RWPE1 (cell line): Measurements from ENCODE around the gene PRAC1.

Experiments used
- CTCF ChIA-PET: fragments of 350-600 bp; sonication (Branson Sonifier 250); formaldehyde crosslinking; extraction: SDS; loops from one replicate; lab custom pipeline; 2021; lab: Yijun Ruan, JAX
- POLR2A ChIA-PET: fragments of 400-600 bp; formaldehyde crosslinking; extraction: SDS; loops from one replicate; lab custom pipeline; 2020; ENCODE audit warnings: antibody characterized with exemption; ENCODE audit not compliant: low non-redundant PET; lab: Yijun Ruan, JAX
- DNase-seq: peaks from one replicate; pipeline ENCODE4 v3.0.0; 2012; ENCODE audit warnings: low spot score
- H3K27ac ChIP-seq: fragments of 450-650 bp; 2 replicates; pipeline ENCODE4 v1.5.1; 2017
- TF ChIP-seq, protein P1 (sequence below): fragments of 450-650 bp; conservative IDR thresholded peaks from 2 replicates; pipeline ENCODE4 v1.5.1; 2017; ENCODE audit warnings: low read depth, mild to moderate bottlenecking

PRAC1 gene

DNA sequence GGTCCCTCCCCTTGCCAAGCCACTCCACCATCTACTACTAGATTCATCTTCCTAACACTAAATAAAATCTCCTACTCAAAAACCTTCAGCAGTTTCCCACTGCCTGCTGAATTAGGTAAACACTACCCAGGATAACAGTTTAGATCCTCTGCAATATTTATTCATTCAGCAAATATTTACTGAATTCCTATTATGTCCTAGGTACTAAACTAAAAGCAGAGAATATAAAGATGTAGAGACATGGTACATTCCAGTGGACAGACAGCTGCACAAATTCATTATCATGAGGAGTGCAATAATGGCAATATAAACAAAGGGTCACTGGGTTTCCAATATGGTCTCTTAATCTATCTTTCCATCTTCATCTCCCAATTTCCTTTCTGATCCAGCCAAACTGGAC, 37.0 kb upstream of the PRAC1 start:
- H3K27ac ChIP-seq = no peak overlapping the region
- DNase-seq = no peak
- TF ChIP-seq, protein P1, sequence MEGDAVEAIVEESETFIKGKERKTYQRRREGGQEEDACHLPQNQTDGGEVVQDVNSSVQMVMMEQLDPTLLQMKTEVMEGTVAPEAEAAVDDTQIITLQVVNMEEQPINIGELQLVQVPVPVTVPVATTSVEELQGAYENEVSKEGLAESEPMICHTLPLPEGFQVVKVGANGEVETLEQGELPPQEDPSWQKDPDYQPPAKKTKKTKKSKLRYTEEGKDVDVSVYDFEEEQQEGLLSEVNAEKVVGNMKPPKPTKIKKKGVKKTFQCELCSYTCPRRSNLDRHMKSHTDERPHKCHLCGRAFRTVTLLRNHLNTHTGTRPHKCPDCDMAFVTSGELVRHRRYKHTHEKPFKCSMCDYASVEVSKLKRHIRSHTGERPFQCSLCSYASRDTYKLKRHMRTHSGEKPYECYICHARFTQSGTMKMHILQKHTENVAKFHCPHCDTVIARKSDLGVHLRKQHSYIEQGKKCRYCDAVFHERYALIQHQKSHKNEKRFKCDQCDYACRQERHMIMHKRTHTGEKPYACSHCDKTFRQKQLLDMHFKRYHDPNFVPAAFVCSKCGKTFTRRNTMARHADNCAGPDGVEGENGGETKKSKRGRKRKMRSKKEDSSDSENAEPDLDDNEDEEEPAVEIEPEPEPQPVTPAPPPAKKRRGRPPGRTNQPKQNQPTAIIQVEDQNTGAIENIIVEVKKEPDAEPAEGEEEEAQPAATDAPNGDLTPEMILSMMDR = no peak
- POLR2A ChIA-PET = no interaction called here
- CTCF ChIA-PET = no interaction called here

DNA sequence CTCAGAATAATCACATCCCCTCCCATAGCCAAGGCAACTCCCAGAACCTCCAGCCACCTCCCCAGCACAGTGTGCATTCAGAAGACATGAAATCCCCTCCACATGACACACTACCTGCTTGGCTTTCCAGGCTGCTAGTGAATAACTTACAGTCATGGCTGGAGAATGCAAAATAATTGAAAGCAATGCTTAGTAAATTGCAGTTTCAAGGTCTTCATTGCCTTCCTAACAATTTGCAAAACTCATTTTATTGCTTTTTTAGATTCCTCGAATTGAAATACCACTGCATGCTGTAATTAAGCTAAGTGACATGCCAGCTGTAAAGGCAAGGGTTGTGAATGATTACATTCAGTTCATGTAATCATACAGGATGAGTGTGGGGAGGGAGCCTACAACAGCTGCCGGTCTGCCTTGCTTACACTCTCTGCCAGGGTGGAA, 35.2 kb upstream of the PRAC1 start:
- DNase-seq = no peak
- TF ChIP-seq, protein P1 = no peak
- ChIA-PET CTCF (interaction anchor here (0.6 kb wide), 1 partner anchor 59 kb away, joined by 3 read pairs; the partner anchor contains the start of gene TTLL6), POLR2A (no interaction called here)
- no peak overlapping the region for H3K27ac ChIP-seq

DNA sequence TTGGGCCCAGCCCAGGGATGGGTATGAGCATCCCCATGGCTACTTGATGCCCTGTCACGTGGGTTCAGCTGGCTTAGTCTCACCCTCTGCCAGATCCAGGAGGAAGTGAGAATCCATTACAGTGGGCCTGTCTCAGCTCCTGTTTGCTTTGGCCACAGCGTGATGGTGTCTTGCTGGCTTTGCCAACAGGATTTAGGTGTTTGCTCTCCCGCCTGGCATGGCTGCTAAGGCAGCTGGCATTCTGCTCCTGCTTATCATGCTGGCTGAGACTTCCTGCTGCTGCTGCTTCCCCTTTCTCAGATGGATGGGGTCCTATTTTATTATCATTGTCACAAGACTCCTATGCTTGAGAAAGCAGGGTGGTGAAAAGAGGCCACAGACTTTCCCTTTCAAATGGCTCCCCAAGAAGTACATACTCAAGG, 34.5 kb upstream of the PRAC1 start:
- DNase-seq = no peak
- H3K27ac ChIP-seq = no peak overlapping the region
- TF ChIP-seq, protein P1 = no peak
- ChIA-PET CTCF (no interaction called here), POLR2A (no interaction called here)

DNA sequence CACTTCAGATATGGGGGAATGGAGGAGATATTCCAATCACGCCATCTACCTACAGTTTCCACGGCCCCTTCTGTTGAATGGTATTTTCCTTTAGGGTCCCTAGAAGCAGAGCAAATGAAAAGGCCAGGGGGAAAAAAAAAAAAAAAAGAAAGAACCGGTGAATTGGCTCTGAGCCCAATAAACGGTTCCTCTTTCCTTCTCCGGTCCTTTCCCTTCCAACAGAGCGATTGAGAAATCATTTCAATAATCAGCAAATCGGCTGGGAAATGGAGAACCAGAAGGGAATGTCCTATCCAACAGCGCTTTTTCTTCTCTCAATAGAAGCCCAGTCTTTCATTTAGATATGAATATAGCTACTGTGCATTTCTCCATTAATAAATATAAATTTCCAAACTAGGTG, 33.0 kb upstream of the PRAC1 start:
- POLR2A ChIA-PET = no interaction called here
- CTCF ChIA-PET = interaction anchor here (1.1 kb wide), 1 partner anchor 36 kb away, joined by 3 read pairs; no protein-coding TSS in a partner anchor
- TF ChIP-seq, protein P1 = no peak
- no peak overlapping the region for H3K27ac ChIP-seq
- no peak for DNase-seq

DNA sequence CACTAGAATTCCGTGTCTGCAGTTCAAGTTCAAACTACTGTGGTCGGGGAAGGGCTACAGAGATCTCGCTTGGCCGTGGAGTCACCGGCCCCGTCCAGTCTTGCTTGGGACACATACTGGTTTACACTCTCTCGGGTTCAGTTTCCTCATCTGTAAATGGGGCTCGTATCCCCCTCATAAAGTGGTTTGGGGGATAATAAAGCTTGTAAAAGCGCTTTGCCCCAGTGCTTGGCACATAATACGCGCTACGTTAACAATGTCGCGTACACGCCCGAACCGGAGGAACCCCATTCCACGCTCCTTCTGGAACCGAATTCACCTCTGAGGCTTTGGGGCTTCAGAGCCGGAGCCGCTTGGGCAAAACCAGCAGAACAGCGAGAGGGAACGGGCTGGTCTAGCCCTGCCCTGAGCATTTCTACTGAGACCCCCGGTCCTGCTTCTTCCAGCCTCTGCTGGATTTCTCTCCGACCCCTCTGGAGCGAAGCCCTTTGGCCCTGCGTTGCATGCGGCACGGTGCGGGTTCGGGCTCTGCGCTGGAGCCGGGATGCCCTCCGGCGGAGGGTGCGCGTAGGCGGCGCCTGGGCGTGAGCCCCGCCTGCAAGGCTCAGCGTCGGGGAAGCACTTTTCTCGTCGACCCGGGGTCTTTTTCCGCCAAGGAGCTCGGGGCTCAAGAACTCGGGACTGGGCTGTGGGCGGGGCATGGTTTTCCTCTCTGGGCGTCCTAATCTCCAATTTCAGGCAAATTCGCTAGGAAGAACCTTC, 32.4 kb upstream of the PRAC1 start:
- ChIA-PET CTCF (interaction anchor here (0.5 kb wide), 1 partner anchor 15 kb away, joined by 5 read pairs; no protein-coding TSS in a partner anchor), POLR2A (no interaction called here)
- H3K27ac ChIP-seq = no peak overlapping the region
- TF ChIP-seq, protein P1 = no peak
- no peak for DNase-seq

DNA sequence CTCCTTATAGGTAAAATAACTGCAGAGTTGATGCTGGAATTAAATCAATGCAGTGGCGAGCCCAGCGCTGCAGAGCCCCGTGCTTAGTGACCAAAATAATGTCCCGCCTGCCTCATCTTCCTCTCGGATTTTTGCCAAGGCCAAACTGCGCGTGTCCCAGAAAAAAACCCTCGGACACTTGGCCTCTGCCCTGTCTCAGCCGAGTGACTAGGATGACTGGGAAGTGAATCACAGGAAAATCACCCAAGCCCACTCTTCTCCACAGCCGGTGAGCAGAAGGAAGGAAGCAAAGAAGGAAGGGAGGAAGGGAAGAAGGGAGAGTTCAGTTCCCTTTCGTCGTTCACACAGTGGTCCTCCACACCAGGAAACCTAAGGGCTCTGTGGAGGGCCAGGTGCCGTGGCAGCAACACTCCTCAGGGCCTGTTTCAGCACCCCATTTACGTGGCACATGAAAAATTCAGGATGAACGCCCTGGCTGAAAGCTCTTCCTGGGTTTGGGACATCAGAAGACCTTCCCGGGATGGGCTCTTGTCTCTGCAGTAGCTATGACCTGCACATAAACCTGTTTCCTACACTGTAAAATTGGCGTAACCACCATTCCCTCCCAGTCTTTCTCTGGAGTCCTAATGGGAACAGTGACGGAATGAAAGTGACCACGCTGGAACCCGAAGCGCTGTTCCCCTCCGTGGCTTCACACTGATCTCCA, 31.6 kb upstream of the PRAC1 start:
- DNase-seq = no peak
- ChIA-PET POLR2A (no interaction called here), CTCF (interaction anchor here (0.5 kb wide), 1 partner anchor 16 kb away, joined by 5 read pairs; no protein-coding TSS in a partner anchor)
- H3K27ac ChIP-seq = no peak overlapping the region
- TF ChIP-seq, protein P1 = no peak
